NCI-H2107 (cell line): ENCODE measurements around the gene S100A7.
"Not testable (repeated sequence)": the region's sequence is repeated elsewhere in the genome, so short reads cannot be mapped to it uniquely, and the experiment has no call there.

ENCODE experiments used
- DNase-seq: peaks from one replicate; lab custom pipeline; 2025; lab: John Stamatoyannopoulos, UW

Gene S100A7

DNA sequence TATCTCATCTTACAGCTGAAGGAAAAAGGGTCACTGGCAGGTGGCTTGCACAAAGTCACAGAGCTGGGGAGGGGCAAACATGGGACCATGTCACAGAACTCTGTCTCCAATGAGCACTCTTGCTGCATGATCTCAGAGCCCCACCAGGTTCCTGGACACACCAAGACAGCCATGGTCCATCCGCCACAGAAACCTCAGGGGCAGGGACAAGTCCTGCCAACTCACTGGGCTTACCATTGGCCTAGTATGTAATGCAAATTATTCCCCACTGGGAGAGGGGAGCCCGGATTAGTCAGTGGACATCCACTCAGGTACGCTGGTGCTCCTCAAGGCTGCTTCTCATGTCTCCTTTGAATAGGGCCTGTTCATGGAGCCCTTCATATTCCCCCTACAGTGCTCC, 29.9 kb downstream of the S100A7 start:
- DNase-seq, result no peak

DNA sequence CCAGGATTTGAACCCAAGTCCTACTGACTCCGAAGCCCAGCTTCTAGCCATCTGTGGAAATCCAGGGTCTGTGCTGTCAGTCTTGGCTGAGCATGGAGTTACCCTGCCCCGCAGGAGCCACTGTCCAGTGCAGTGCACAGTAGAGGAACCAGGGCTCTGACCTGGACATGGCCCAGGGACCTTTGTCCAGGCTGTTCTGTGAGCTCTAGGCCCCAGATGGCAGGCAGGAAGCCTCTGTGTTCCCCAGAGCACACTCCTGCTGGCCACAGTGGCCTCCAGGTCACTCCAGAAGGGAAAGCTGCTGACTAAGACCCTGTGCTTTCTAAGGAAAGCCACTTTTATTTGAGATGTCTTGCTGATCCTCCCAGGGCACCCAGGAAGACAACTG, 30.3 kb downstream of the S100A7 start:
- DNase-seq, result no peak

GRCh38 chr1:153429266-153430165, 30.9 kb downstream of the S100A7 start:
- no peak for DNase-seq

GRCh38 chr1:153428791-153429190, 31.7 kb downstream of the S100A7 start:
- DNase-seq, result no peak

GRCh38 chr1:153428073-153428638, 32.3 kb downstream of the S100A7 start:
- no peak for DNase-seq

DNA sequence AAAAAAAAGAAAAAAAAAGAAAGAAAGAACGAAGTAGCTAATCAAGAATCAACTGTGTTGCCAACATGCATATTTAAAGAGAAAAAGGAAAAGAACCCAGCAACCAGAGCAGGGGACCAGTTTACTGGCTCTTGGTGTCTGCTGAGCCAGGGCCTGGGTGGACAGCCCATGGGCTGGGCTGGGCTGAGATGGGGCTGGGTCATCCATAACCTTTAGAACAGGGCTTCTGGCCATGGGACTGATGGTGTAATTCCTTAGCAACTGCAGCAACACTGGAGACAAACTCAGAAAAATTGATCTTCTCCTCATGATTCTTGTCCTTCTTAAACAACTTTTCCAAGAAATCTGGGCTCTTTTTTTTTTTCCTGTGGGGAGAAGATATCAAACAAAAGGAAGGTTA, 33.6 kb downstream of the S100A7 start:
- no peak for DNase-seq

DNA sequence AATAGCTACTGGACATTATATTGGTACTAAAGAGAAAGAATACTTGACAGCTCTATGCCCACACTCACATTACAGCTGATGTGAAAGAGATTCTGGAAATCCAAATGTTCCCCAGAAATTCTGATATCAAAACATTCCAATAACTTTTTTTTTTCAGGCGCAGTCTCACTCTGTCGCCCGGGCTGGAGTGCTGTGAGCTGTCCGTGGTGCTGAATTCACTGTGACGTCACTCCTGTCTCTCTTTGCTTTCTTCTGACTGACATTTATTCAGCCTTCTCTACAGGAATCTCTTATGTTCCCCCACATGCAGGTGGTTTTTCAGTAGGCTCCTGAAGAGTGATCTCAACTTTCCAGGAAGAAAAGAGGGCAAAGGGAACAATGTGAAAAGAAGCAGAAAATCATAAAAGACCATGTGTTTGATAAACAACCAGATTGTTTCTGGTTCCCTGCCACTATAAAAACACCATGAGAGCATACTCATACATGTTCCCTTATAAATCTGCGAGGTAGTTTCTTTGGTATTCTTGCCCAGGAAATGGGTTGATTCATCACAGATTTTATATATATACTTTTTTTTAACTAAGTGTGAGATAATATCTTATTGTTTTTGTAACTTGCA, 37.9 kb downstream of the S100A7 start:
- no peak for DNase-seq

- no peak for DNase-seq
Observed at GRCh38 chr1:153420306-153420705, 40.1 kb downstream of the S100A7 start.

DNA sequence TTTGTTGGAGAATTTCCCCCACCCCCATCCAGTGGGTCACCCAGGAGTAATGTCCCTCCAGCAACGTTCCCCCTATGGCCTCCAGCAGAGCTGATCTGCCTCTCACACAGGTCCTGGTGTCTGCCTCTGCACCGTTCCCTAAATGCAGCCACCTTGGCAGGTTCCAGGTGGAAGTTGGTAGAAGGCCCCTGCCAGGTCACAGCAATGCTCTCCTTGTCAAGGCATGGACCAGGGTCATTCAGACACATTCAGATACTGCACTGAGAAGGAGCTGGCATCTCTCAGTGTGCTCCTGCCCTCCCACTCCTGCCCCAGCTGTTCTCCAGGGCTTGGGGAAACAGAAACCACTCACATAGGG, 41.0 kb downstream of the S100A7 start:
- DNase-seq, result not testable (repeated sequence)

- DNase-seq, result not testable (repeated sequence)
Observed at GRCh38 chr1:153418758-153419435, 41.6 kb downstream of the S100A7 start.

GRCh38 chr1:153417136-153417888, 43.1 kb downstream of the S100A7 start:
- DNase-seq, result no peak

DNA sequence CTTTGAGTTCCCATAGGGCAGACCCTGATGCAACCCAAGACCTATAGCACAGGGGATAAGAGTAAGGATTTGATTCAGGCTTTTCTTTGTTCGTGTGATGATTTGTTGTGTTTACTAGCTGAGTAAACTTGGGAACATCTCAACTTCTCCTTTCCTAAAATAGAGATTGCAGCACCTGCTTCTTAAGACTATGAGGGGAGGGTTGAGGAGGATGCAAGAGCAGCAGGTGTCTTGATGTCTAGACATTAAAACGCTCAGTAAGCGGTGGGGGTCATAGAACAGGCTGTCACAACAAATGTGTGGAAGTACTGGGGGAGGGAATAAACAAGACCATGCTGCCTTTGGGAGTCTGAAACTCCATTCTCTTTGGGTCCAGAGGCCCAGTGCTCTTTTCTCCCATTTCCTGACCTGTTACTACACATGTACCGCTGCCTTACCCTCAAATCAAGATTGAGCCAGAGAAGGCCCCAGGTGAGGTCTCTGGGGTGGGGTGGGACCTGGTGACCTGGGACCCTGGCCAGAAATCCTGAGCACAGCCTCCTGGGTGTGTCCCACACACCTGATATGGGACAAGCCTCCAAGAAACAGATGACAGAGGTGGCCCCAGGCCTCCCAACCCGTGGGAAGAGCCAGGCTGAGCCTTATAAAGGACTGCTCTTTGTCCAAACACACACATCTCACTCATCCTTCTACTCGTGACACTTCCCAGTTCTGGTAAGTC, 44.4 kb downstream of the S100A7 start, which contains the start of gene S100A7A:
S100A7A (plus strand) TSS at position 671 of the 721 bp plus-strand sequence. CDS start 1,563 bp downstream, outside the sequence.
- no peak for DNase-seq

DNA sequence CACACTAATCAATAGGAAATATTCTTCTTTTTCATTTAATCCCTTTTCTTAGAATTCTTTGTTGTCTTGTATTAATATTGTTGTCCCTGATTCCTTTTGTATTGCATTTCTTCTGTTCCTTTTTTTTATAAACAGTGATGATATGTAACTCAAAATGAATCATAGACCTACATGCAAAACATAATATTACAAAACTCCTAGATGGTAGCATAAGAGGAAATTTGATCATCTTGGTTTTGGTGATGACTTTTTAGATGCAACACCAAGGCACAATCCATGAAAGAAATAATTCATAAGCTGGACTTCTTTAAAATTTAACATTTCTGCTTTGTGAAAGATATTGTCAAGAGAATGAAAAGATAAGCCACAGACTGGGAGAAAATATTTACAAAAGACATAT, 46.5 kb downstream of the S100A7 start:
- DNase-seq, result not testable (repeated sequence)
